Endometrium (tissue), 2 donors: ENCODE results near the gene ZNF558.
"Not testable (repeated sequence)": the region's sequence is repeated elsewhere in the genome, so short reads cannot be mapped to it uniquely, and the experiment has no call there.

ENCODE experiments used
- FAIRE-seq: peaks from 2 replicates; lab custom pipeline; 2012; peaks lifted over from hg19 to GRCh38; lab: Jason Lieb, UNC
- donor health status: control.
- donor health status: control.

Gene ZNF558

GRCh38 chr19:8794823-8795222, 37.3 kb downstream of the ZNF558 start:
- FAIRE-seq: no peak

- not testable (repeated sequence) for FAIRE-seq
Measured at GRCh38 chr19:8773587-8773986, 58.5 kb downstream of the ZNF558 start.

DNA sequence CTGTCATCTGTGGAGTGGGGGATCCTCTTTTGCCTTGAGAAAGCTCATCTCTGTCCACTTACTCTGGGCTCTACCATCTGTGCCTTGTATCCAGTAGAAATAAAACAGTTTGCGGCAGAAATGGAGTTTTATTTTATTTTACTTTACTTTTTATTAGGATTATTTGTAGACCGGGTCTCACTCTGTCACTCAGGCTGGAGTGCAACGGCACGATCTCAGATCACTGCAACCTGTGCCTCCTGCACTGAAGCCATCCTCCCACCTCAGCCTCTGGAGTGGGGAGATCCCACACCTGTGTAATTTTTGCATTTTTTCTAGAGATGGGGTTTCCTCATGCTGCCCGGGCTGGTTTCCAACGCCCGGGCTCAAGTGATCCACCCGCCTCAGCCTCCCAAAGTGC, 62.8 kb downstream of the ZNF558 start:
- not testable (repeated sequence) for FAIRE-seq

DNA sequence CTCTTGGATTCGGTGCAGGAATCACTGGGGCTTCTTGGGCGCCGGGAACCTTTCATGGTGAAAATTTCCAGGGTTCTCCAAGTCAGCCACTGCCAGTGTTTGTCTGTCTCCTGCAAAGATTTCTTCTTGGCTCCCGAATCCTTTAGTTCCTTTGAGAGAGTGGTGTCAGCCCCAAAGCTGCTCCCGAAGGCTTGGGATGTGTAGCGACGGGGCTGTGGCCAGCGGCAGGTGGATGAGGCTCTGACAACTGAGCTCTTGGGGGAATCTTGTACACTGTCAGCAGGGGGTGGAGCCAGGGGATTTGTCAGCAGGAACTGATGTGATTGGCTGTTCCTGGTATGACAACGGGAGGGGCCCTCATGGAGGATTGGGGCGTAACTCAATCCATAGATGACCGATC, 64.8 kb downstream of the ZNF558 start:
- FAIRE-seq: not testable (repeated sequence)
